ENCODE measurements around the gene TUBA1B.

TUBA1B gene

GRCh38 chr12:49126852-49127763 lies 4.1 kb downstream of the TUBA1B start:
- no peak for TF ChIP-seq CTCF (IDR thresholded peaks at IDR 0.05; ENCODE audit: control insufficient read depth, insufficient read depth, low read depth, low read length, missing control alignments)
- no peak for DNase-seq (ENCODE audit: low read depth)
- H3K4me3 ChIP-seq (ENCODE audit: control insufficient read depth, low read depth, low read length), result no peak overlapping the region

- no peak for DNase-seq (ENCODE audit: low read depth)
- TF ChIP-seq CTCF (IDR thresholded peaks at IDR 0.05; ENCODE audit: control insufficient read depth, insufficient read depth, low read depth, low read length, missing control alignments), result peak; percentile 77
- H3K4me3 ChIP-seq (ENCODE audit: control insufficient read depth, low read depth, low read length), result no peak overlapping the region
Observed at GRCh38 chr12:49121047-49121696, 10.0 kb downstream of the TUBA1B start.

- no peak for DNase-seq (ENCODE audit: low read depth)
- peak overlapping the region; percentile 30 for H3K4me3 ChIP-seq (ENCODE audit: control insufficient read depth, low read depth, low read length)
- TF ChIP-seq CTCF (IDR thresholded peaks at IDR 0.05; ENCODE audit: control insufficient read depth, insufficient read depth, low read depth, low read length, missing control alignments), result no peak
Observed at GRCh38 chr12:49111206-49111605, 20.0 kb downstream of the TUBA1B start.

GRCh38 chr12:49110464-49111155 lies 20.6 kb downstream of the TUBA1B start, which contains the start of gene LMBR1L:
Gene LMBR1L, minus strand, starts transcription at chr12:49110847. Its CDS starts 292 bp downstream, at chr12:49110555.
- peak; percentile 94 for DNase-seq (ENCODE audit: low read depth)
- TF ChIP-seq CTCF (IDR thresholded peaks at IDR 0.05; ENCODE audit: control insufficient read depth, insufficient read depth, low read depth, low read length, missing control alignments), result peak; percentile 51
- H3K4me3 ChIP-seq (ENCODE audit: control insufficient read depth, low read depth, low read length), result peak within 1 kb of the TSS; percentile 88

- no peak for TF ChIP-seq CTCF (IDR thresholded peaks at IDR 0.05; ENCODE audit: control insufficient read depth, insufficient read depth, low read depth, low read length, missing control alignments)
- no peak for DNase-seq (ENCODE audit: low read depth)
- peak overlapping the region; percentile 88 for H3K4me3 ChIP-seq (ENCODE audit: control insufficient read depth, low read depth, low read length)
Observed at GRCh38 chr12:49109641-49110463, 21.3 kb downstream of the TUBA1B start.

Measured in AG09309 (cell line).